ENCODE data around the gene SPDYC. TPM values are rescaled to one million over a fixed set of nuclear protein-coding genes. Genes with fewer than 3 reads are reported as not detected.
"Not testable (repeated sequence)": the region's sequence is repeated elsewhere in the genome, so short reads cannot be mapped to it uniquely, and the experiment has no call there.

Gene SPDYC
- polyA plus RNA-seq, 3 donors: 0.17 TPM; not detected in 2

GRCh38 chr11:65133724-65134123, 36.3 kb upstream of the SPDYC start:
- DNase-seq: no peak

GRCh38 chr11:65134240-65134951, 35.6 kb upstream of the SPDYC start, which contains the start of gene SYVN1:
Gene SYVN1, minus strand, starts transcription at chr11:65134519. Its CDS starts 918 bp downstream, at chr11:65133601.
- peak; percentile 89 for DNase-seq

DNA sequence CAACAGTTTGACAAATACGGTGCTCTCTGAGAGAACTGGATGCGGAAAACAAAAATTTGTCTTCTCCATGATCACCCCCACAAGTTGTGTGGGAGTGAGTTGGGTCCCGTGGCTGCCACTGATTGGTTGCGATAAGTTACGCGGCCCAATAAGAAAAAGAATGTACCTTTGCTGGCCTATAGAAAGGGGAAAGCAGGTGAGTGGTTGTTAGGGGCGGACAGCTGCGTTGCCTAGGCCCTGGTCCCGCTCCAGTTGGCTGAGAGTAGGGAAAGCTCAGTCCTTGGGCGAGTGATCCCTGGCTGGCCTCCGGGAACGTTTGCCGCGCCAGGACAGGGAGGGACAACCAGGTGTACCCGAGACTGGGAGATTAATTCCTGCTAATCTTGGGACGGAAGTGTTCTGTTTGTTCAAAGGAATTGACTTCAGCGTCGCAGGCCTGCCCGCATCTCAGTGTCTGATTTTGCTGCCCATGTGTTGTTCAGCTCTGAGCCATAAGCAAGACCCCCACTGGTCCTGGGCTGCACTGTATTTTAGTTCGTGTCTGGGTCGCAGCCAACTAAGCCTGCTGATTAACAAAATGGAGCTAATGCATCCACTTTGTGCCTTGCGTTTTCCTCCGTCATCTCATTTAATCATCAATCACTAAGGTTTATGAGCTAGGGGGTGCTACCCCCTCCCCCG, 34.9 kb upstream of the SPDYC start:
- DNase-seq: peak; percentile 96

- no peak for DNase-seq
Measured at GRCh38 chr11:65135633-65136145, 34.3 kb upstream of the SPDYC start.

- DNase-seq: no peak
Measured at GRCh38 chr11:65136515-65137096, 33.4 kb upstream of the SPDYC start.

GRCh38 chr11:65141896-65142494, 28.0 kb upstream of the SPDYC start:
- no peak for DNase-seq

GRCh38 chr11:65147352-65148075, 22.5 kb upstream of the SPDYC start:
- no peak for DNase-seq

DNA sequence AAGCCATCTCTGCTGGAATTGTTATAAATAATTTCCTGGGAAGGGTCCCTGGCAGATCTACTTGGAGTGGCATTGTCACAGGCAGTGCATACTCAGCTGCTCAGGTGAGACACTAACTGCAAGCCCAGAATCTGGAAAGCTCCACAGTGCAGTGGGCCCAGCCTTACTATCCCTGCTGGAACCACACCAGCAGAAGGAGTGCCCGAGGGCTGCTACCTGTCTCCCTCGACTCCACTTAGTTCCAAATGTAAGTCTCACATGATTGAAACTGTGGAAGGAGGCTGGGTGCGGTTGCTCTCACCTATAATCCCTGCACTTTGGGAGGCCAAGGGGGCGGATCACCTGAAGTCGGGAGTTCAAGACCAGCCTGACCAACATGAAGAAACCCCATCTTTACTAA, 21.4 kb upstream of the SPDYC start:
- DNase-seq: no peak

- DNase-seq: not testable (repeated sequence)
Measured at GRCh38 chr11:65150131-65150508, 19.9 kb upstream of the SPDYC start.

GRCh38 chr11:65150509-65151299, 19.3 kb upstream of the SPDYC start:
- peak; percentile 50 for DNase-seq

GRCh38 chr11:65151331-65151899, 18.6 kb upstream of the SPDYC start:
- no peak for DNase-seq

DNA sequence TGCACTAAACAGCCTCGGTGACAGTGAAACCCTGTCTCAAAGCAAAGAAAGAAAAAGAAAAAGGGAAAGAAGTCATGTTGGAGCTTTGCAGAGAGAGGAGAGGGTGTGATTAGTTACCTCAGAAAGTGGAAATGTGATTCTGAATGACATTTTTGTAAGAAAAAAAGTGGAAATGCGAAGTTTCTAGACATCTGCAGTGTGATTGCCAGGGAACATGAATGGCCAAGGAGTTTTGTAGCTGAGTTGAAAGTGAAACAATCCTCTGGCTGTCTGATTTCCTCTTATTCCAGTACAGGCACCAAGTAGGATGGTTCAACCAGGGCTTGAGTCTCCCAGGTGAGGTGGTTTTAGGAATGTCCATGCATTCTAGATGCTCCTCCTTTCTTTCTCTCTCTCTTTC, 17.9 kb upstream of the SPDYC start:
- DNase-seq: no peak

GRCh38 chr11:65156256-65156655, 13.8 kb upstream of the SPDYC start:
- no peak for DNase-seq

- no peak for DNase-seq
Measured at GRCh38 chr11:65156926-65157325, 13.1 kb upstream of the SPDYC start.

DNA sequence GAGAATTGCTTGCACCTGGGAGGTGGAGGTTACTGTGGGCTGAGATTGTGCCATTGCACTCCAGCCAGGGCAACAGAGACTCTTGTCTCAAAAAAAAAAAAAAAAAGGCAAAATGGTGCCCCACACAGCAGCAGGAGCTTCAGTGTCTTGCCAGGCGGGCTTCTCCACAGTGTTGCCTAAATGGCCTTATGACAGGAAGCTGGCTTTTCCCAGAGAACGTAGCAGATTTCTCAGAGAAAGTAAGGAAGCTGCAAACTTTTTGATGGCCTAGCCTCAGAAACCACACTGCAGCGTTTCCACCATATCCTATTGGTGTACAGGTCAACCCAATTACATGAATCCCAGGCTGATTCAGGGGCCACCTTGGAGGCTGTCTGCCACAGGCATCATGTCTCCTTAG, 12.7 kb upstream of the SPDYC start:
- no peak for DNase-seq

GRCh38 chr11:65159012-65159411, 11.0 kb upstream of the SPDYC start:
- no peak for DNase-seq

GRCh38 chr11:65160643-65161042, 9.4 kb upstream of the SPDYC start:
- no peak for DNase-seq

DNA sequence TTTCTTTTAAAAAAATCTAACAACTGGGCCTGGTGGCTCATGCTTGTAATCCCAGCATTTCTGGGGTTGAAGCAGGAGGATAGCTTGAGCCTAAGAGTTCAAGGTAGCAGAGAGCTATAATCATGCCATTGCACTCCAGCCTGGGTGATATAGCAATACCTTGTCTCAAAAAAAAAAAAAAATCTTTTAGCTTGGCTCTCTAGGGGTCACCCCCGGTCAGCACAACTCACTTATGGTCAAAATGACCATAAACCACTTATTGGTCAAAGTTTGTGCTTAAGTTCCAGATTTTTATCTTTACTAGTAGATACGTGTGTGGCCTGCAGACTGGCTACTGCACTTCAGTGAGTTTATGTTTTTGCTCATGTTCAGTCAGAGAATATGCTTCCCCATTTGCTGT, 6.3 kb upstream of the SPDYC start:
- DNase-seq: no peak

- DNase-seq: no peak
Measured at GRCh38 chr11:65165410-65166317, 4.4 kb upstream of the SPDYC start.

DNA sequence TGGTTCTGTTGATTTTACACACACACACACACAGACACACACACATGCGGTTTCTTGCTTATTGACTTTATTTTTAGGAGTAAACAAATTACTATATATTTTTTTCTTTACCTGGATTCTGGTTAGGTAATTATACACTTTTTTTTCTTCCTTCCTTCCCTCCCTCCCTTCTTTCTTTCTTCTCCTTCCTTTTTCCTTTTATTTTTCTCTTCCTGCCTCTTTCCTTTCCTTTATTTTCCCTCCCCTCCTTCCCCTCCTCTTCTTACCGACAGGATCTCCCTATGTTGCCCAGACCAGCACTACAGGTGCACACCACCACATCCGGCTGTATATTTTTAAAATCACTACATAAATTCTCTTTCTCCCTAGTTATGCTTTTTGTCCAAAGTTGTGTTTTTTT, 3.1 kb upstream of the SPDYC start:
- no peak for DNase-seq
